CD4-positive, alpha-beta T cell treated with Interleukin-17A for 1 hour (primary cell): ENCODE results near the gene ASB5.
"Not testable (repeated sequence)": the region's sequence is repeated elsewhere in the genome, so short reads cannot be mapped to it uniquely, and the experiment has no call there.

ENCODE experiments used
- DNase-seq: peaks from one replicate; pipeline ENCODE4 v3.0.0-alpha.2; 2020

Gene ASB5

GRCh38 chr4:176268963-176269362 is at the start of gene ASB5:
Gene ASB5 (minus strand): TSS chr4:176269222. CDS start chr4:176269108, 114 bp downstream.
- DNase-seq: no peak

- DNase-seq: no peak
These were observed 44.7 kb upstream of the ASB5 start for GRCh38 chr4:176313596-176314336.

- no peak for DNase-seq
These were observed 40.8 kb upstream of the ASB5 start for GRCh38 chr4:176309772-176310171.

GRCh38 chr4:176309046-176309445 is 40.0 kb upstream of the ASB5 start:
- DNase-seq: no peak

- no peak for DNase-seq
These were observed 39.4 kb upstream of the ASB5 start for GRCh38 chr4:176308441-176308840.

GRCh38 chr4:176307666-176307930 is 38.6 kb upstream of the ASB5 start:
- DNase-seq: no peak

- DNase-seq: no peak
These were observed 38.0 kb upstream of the ASB5 start for GRCh38 chr4:176306837-176307665.

- DNase-seq: no peak
These were observed 34.9 kb upstream of the ASB5 start for GRCh38 chr4:176303938-176304337.

- no peak for DNase-seq
These were observed 33.6 kb upstream of the ASB5 start for GRCh38 chr4:176302283-176303275.

GRCh38 chr4:176300565-176300964 is 31.5 kb upstream of the ASB5 start:
- no peak for DNase-seq

- no peak for DNase-seq
These were observed 31.0 kb upstream of the ASB5 start for GRCh38 chr4:176300036-176300435.

- no peak for DNase-seq
These were observed 29.6 kb upstream of the ASB5 start for GRCh38 chr4:176298664-176299063.

GRCh38 chr4:176295907-176296306 is 26.9 kb upstream of the ASB5 start:
- not testable (repeated sequence) for DNase-seq

- no peak for DNase-seq
These were observed 24.6 kb upstream of the ASB5 start for GRCh38 chr4:176293660-176294059.

GRCh38 chr4:176292920-176293319 is 23.9 kb upstream of the ASB5 start:
- no peak for DNase-seq

- DNase-seq: no peak
These were observed 22.7 kb upstream of the ASB5 start for GRCh38 chr4:176291748-176292147.

GRCh38 chr4:176290520-176290919 is 21.5 kb upstream of the ASB5 start:
- DNase-seq: no peak

- no peak for DNase-seq
These were observed 20.5 kb upstream of the ASB5 start for GRCh38 chr4:176289561-176289960.

- DNase-seq: no peak
These were observed 19.0 kb upstream of the ASB5 start for GRCh38 chr4:176288020-176288419.

GRCh38 chr4:176287546-176287945 is 18.5 kb upstream of the ASB5 start:
- no peak for DNase-seq

- DNase-seq: no peak
These were observed 17.7 kb upstream of the ASB5 start for GRCh38 chr4:176286728-176287127.

- not testable (repeated sequence) for DNase-seq
These were observed 10.5 kb upstream of the ASB5 start for GRCh38 chr4:176279560-176279959.
